ENCODE results near the gene GPR156. TPM values are rescaled to one million over a fixed set of nuclear protein-coding genes. Genes with fewer than 3 reads are reported as not detected.

GPR156 gene
- total RNA-seq, 4 donors from 2014 or later = 0.20 to 0.72 (median 0.41) TPM

GRCh38 chr3:120281261-120281660 lies 3.8 kb downstream of the GPR156 start:
- intact Hi-C loops (cut with DNase I; ENCODE audit: low total_unique reads) = no loop called here
- TF ChIP-seq POLR2A (IDR thresholded peaks at IDR 0.05) (no peak), CTCF (IDR thresholded peaks at IDR 0.05) (no peak)
- no peak for DNase-seq (ENCODE audit: low spot score in 2 of 2)
- no peak overlapping the region for H3K4me3 ChIP-seq (ENCODE audit: low read depth, poor library complexity, severe bottlenecking)
- 90 to 94% methylated on average over 3 of the region's 3 CpGs for WGBS, 2 donors

GRCh38 chr3:120280566-120280965 lies 4.5 kb downstream of the GPR156 start:
- no peak overlapping the region for H3K4me3 ChIP-seq (ENCODE audit: low read depth, poor library complexity, severe bottlenecking)
- no peak for DNase-seq (ENCODE audit: low spot score in 2 of 2)
- intact Hi-C loops (cut with DNase I; ENCODE audit: low total_unique reads) = no loop called here
- TF ChIP-seq CTCF (IDR thresholded peaks at IDR 0.05) = no peak
- TF ChIP-seq POLR2A (IDR thresholded peaks at IDR 0.05) = no peak
- 83 to 85% methylated on average over 3 of the region's 3 CpGs for WGBS, 2 donors

GRCh38 chr3:120280026-120280425 lies 5.0 kb downstream of the GPR156 start:
- no peak for DNase-seq (ENCODE audit: low spot score in 2 of 2)
- WGBS, 2 donors = 100% methylated on average over 1 of the region's 1 CpG
- H3K4me3 ChIP-seq (ENCODE audit: low read depth, poor library complexity, severe bottlenecking) = no peak overlapping the region
- TF ChIP-seq POLR2A (IDR thresholded peaks at IDR 0.05) (no peak), CTCF (IDR thresholded peaks at IDR 0.05) (no peak)
- intact Hi-C loops (cut with DNase I; ENCODE audit: low total_unique reads) = no loop called here

- TF ChIP-seq CTCF (IDR thresholded peaks at IDR 0.05) = no peak
- no peak for TF ChIP-seq POLR2A (IDR thresholded peaks at IDR 0.05)
- DNase-seq (ENCODE audit: low spot score in 2 of 2) = no peak
- 71 to 76% methylated on average over 2 of the region's 2 CpGs for WGBS, 2 donors
- intact Hi-C loops (cut with DNase I; ENCODE audit: low total_unique reads) = no loop called here
- no peak overlapping the region for H3K4me3 ChIP-seq (ENCODE audit: low read depth, poor library complexity, severe bottlenecking)
Observed at GRCh38 chr3:120276767-120277166, 8.3 kb downstream of the GPR156 start.

GRCh38 chr3:120275618-120276017 lies 9.4 kb downstream of the GPR156 start:
- WGBS, 2 donors = 42 to 51% methylated on average over 4 of the region's 4 CpGs
- H3K4me3 ChIP-seq (ENCODE audit: low read depth, poor library complexity, severe bottlenecking) = no peak overlapping the region
- no peak for TF ChIP-seq POLR2A (IDR thresholded peaks at IDR 0.05)
- TF ChIP-seq CTCF (IDR thresholded peaks at IDR 0.05) = no peak
- no peak for DNase-seq (ENCODE audit: low spot score in 2 of 2)
- intact Hi-C loops (cut with DNase I; ENCODE audit: low total_unique reads) = no loop called here

- DNase-seq (ENCODE audit: low spot score in 2 of 2) = no peak
- intact Hi-C loops (cut with DNase I; ENCODE audit: low total_unique reads) = no loop called here
- no peak overlapping the region for H3K4me3 ChIP-seq (ENCODE audit: low read depth, poor library complexity, severe bottlenecking)
- WGBS, 2 donors = 54 to 62% methylated on average over 5 of the region's 5 CpGs
- no peak for TF ChIP-seq POLR2A (IDR thresholded peaks at IDR 0.05)
- TF ChIP-seq CTCF (IDR thresholded peaks at IDR 0.05) = no peak
Observed at GRCh38 chr3:120274739-120275167, 10.3 kb downstream of the GPR156 start.

Data from lower leg skin (tissue), 4 donors.